T-helper 1 cell treated with Interleukin-12 subunit alpha and Interleukin-12 subunit beta and Interleukin-4 antibody, amounts not matched to agents 30 ng/mL and 1 ng/mL, for 36 hours (primary cell): ENCODE data around the gene PRKX. TPM values are rescaled to one million over a fixed set of nuclear protein-coding genes. Genes with fewer than 3 reads are reported as not detected.
"Not testable (repeated sequence)": the region's sequence is repeated elsewhere in the genome, so short reads cannot be mapped to it uniquely, and the experiment has no call there.

Experiments
- intact Hi-C: fragments of 100-400 bp; cut with micrococcal nuclease; formaldehyde crosslinking; loops from one replicate; pipeline ENCODE4 v1.15.1; 2024
- total RNA-seq: library from RNA; stranded (reverse); gene quantifications from 2 replicates; pipeline ENCODE4 v1.2.3, GENCODE V29; 2022

PRKX gene
- total RNA-seq, 1 donor from 2014 or later = 119 TPM

- intact Hi-C loops = no loop called here
Observed at GRCh38 chrX:3585719-3586118, 127.7 kb downstream of the PRKX start.

- intact Hi-C loops = no loop called here
Observed at GRCh38 chrX:3584415-3584996, 128.9 kb downstream of the PRKX start.

- intact Hi-C loops = no loop called here
Observed at GRCh38 chrX:3582451-3582850, 131.0 kb downstream of the PRKX start.

GRCh38 chrX:3581609-3582108, 131.8 kb downstream of the PRKX start:
- intact Hi-C loops = no loop called here

- intact Hi-C loops = no loop called here
Observed at GRCh38 chrX:3577551-3577950, 135.9 kb downstream of the PRKX start.

- intact Hi-C loops = no loop called here
Observed at GRCh38 chrX:3576886-3577501, 136.5 kb downstream of the PRKX start.

- intact Hi-C loops = no loop called here
Observed at GRCh38 chrX:3567686-3568085, 145.8 kb downstream of the PRKX start.

GRCh38 chrX:3563451-3563850, 150.0 kb downstream of the PRKX start:
- intact Hi-C loops = no loop called here

- intact Hi-C loops = not testable (repeated sequence)
Observed at GRCh38 chrX:3560010-3560409, 153.4 kb downstream of the PRKX start.
